ENCODE measurements around the gene TOP1.

DNA sequence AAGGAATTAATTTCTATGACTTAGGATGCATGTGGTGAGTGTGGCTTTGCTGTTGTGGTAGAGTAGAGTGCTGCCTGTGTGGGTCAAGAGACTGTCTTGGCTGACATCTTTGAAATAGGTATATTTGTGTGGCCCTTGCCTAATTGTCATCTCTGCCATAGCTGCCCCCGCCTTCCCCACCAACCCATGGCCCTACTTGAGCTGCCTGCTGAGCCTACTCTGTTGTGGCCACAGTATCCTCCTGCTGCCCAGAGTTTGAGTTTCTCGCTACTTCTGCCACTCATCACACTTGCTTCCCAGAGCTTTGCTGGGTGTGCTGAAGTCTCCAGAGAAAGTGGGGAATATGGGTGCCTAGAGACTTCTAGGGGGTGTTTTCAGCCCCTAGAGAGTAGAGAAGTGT lies 116.7 kb downstream of the TOP1 start:
- TF ChIP-seq POLR2A (IDR thresholded peaks at IDR 0.05): no peak
- TF ChIP-seq, protein P1, sequence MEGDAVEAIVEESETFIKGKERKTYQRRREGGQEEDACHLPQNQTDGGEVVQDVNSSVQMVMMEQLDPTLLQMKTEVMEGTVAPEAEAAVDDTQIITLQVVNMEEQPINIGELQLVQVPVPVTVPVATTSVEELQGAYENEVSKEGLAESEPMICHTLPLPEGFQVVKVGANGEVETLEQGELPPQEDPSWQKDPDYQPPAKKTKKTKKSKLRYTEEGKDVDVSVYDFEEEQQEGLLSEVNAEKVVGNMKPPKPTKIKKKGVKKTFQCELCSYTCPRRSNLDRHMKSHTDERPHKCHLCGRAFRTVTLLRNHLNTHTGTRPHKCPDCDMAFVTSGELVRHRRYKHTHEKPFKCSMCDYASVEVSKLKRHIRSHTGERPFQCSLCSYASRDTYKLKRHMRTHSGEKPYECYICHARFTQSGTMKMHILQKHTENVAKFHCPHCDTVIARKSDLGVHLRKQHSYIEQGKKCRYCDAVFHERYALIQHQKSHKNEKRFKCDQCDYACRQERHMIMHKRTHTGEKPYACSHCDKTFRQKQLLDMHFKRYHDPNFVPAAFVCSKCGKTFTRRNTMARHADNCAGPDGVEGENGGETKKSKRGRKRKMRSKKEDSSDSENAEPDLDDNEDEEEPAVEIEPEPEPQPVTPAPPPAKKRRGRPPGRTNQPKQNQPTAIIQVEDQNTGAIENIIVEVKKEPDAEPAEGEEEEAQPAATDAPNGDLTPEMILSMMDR (IDR thresholded peaks at IDR 0.05): no peak
